GM18868 (cell line): ENCODE data around the gene ANKFN1.

Experiments used
- ATAC-seq: cut with Tn5 transposase; IDR thresholded peaks from one replicate; pipeline ENCODE4 v1.9.1; 2021; ENCODE audit warnings: mild to moderate bottlenecking, moderate library complexity; ENCODE audit not compliant: unreplicated experiment

ANKFN1 gene

GRCh38 chr17:56146534-56146933 is 6.7 kb upstream of the ANKFN1 start:
- ATAC-seq: no peak

- ATAC-seq: no peak
Observed at GRCh38 chr17:56148333-56148732, 4.9 kb upstream of the ANKFN1 start.

- no peak for ATAC-seq
Observed at GRCh38 chr17:56149266-56150036, 3.8 kb upstream of the ANKFN1 start.

GRCh38 chr17:56150649-56151048 is 2.6 kb upstream of the ANKFN1 start:
- ATAC-seq: no peak

GRCh38 chr17:56157845-56158244 is 4.6 kb downstream of the ANKFN1 start:
- ATAC-seq: no peak

- no peak for ATAC-seq
Observed at GRCh38 chr17:56158344-56158743, 5.1 kb downstream of the ANKFN1 start.

GRCh38 chr17:56158915-56159825 is 5.9 kb downstream of the ANKFN1 start:
- ATAC-seq: no peak

GRCh38 chr17:56159826-56160380 is 6.6 kb downstream of the ANKFN1 start:
- no peak for ATAC-seq

- no peak for ATAC-seq
Observed at GRCh38 chr17:56160422-56160821, 7.1 kb downstream of the ANKFN1 start.

- ATAC-seq: no peak
Observed at GRCh38 chr17:56165072-56165641, 11.9 kb downstream of the ANKFN1 start.

GRCh38 chr17:56167491-56167890 is 14.2 kb downstream of the ANKFN1 start:
- ATAC-seq: no peak

- ATAC-seq: no peak
Observed at GRCh38 chr17:56169621-56170020, 16.3 kb downstream of the ANKFN1 start.

- no peak for ATAC-seq
Observed at GRCh38 chr17:56171186-56171959, 18.1 kb downstream of the ANKFN1 start.

- ATAC-seq: no peak
Observed at GRCh38 chr17:56172517-56172982, 19.3 kb downstream of the ANKFN1 start.

- no peak for ATAC-seq
Observed at GRCh38 chr17:56173026-56173425, 19.8 kb downstream of the ANKFN1 start.

- no peak for ATAC-seq
Observed at GRCh38 chr17:56173958-56174835, 20.9 kb downstream of the ANKFN1 start.

GRCh38 chr17:56175299-56175955 is 22.2 kb downstream of the ANKFN1 start:
- peak; percentile 75 for ATAC-seq

- ATAC-seq: no peak
Observed at GRCh38 chr17:56176091-56176490, 22.8 kb downstream of the ANKFN1 start.

- no peak for ATAC-seq
Observed at GRCh38 chr17:56177361-56177760, 24.1 kb downstream of the ANKFN1 start.
